ENCODE measurements around the gene ANGEL1.

ANGEL1 gene

GRCh38 chr14:76844223-76844622, 31.5 kb upstream of the ANGEL1 start:
- H3K9ac ChIP-seq (ENCODE audit: low read depth, low read length) = no peak overlapping the region
- peaks cover under 1% of the 10 kb centered on the region for H3K27me3 ChIP-seq (ENCODE audit: insufficient read depth, low read length, poor library complexity)
- no peak overlapping the region for H3K27ac ChIP-seq (ENCODE audit: low read length)
- no peaks in the 10 kb centered on the region for H3K9me3 ChIP-seq (ENCODE audit: insufficient read depth, low read length, severe bottlenecking)
- H3K4me1 ChIP-seq (ENCODE audit: insufficient read depth, low read length) = peaks cover 5% of the 10 kb centered on the region; the same call in 1 of the 2 replicates
- DNase-seq = peak; percentile 57
- H2AFZ ChIP-seq (ENCODE audit: low read depth, low read length) = peak overlapping the region; percentile 43; the same call in 1 of the 2 replicates
- H4K20me1 ChIP-seq (ENCODE audit: insufficient read depth, low read length) = no peaks in the 10 kb centered on the region
- H3K79me2 ChIP-seq (ENCODE audit: insufficient read depth, low read length) = no peaks in the 10 kb centered on the region
- H3K36me3 ChIP-seq (ENCODE audit: insufficient read depth, low read length) = no peaks in the 10 kb centered on the region
- no peak overlapping the region for H3K4me3 ChIP-seq (ENCODE audit: low read depth in 1 of 2, low read length in 2 of 2)
- TF ChIP-seq, protein P1, sequence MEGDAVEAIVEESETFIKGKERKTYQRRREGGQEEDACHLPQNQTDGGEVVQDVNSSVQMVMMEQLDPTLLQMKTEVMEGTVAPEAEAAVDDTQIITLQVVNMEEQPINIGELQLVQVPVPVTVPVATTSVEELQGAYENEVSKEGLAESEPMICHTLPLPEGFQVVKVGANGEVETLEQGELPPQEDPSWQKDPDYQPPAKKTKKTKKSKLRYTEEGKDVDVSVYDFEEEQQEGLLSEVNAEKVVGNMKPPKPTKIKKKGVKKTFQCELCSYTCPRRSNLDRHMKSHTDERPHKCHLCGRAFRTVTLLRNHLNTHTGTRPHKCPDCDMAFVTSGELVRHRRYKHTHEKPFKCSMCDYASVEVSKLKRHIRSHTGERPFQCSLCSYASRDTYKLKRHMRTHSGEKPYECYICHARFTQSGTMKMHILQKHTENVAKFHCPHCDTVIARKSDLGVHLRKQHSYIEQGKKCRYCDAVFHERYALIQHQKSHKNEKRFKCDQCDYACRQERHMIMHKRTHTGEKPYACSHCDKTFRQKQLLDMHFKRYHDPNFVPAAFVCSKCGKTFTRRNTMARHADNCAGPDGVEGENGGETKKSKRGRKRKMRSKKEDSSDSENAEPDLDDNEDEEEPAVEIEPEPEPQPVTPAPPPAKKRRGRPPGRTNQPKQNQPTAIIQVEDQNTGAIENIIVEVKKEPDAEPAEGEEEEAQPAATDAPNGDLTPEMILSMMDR (IDR thresholded peaks at IDR 0.05; ENCODE audit: borderline replicate concordance, extremely low read depth, low read length, poor library complexity, severe bottlenecking) = peak; percentile 33
- TF ChIP-seq EZH2 (IDR thresholded peaks at IDR 0.05; ENCODE audit: borderline replicate concordance, low read depth, low read length, severe bottlenecking) = no peak
- peak; percentile 98 for ATAC-seq (ENCODE audit: insufficient read depth, low read depth)
- no peak overlapping the region for H3K4me2 ChIP-seq (ENCODE audit: insufficient read depth, low read length)

- Histone ChIP-seq H4K20me1 (ENCODE audit: insufficient read depth, low read length) (no peaks in the 10 kb centered on the region), H2AFZ (ENCODE audit: low read depth, low read length) (no peak overlapping the region), H3K4me3 (ENCODE audit: low read depth in 1 of 2, low read length in 2 of 2) (no peak overlapping the region), H3K9me3 (ENCODE audit: insufficient read depth, low read length, severe bottlenecking) (no peaks in the 10 kb centered on the region), H3K27me3 (ENCODE audit: insufficient read depth, low read length, poor library complexity) (peaks cover 12% of the 10 kb centered on the region), H3K79me2 (ENCODE audit: insufficient read depth, low read length) (no peaks in the 10 kb centered on the region), H3K36me3 (ENCODE audit: insufficient read depth, low read length) (no peaks in the 10 kb centered on the region), H3K4me2 (ENCODE audit: insufficient read depth, low read length) (no peak overlapping the region), H3K9ac (ENCODE audit: low read depth, low read length) (no peak overlapping the region), H3K4me1 (ENCODE audit: insufficient read depth, low read length) (peaks cover 5% of the 10 kb centered on the region; the same call in 1 of the 2 replicates), H3K27ac (ENCODE audit: low read length) (no peak overlapping the region)
- DNase-seq (no peak), ATAC-seq (ENCODE audit: insufficient read depth, low read depth) (no peak)
- TF ChIP-seq, protein P1 (IDR thresholded peaks at IDR 0.05; ENCODE audit: borderline replicate concordance, extremely low read depth, low read length, poor library complexity, severe bottlenecking) = no peak
- no peak for TF ChIP-seq EZH2 (IDR thresholded peaks at IDR 0.05; ENCODE audit: borderline replicate concordance, low read depth, low read length, severe bottlenecking)
Measured at GRCh38 chr14:76842414-76842813, 29.7 kb upstream of the ANGEL1 start.

DNA sequence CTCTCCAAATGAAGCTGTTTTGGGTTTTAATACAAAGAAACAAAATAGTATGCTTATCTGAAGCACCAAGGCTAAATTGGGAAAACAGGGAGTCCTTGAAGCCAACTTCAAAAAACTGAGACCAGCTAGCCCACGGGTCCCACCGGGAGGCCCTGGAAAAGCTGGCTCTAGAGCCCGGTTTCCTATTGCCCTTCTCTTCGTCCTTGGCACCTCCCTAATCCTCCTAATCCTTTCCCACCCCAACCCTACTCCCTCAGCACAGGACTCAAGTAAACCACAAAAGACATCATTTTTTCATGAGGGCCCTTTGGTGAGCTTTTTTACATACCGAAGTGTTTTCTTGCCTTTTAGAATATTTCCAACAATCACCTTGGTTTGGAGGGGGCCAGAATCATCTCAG, 24.8 kb upstream of the ANGEL1 start:
- Histone ChIP-seq H3K36me3 (ENCODE audit: insufficient read depth, low read length) (no peaks in the 10 kb centered on the region), H3K4me2 (ENCODE audit: insufficient read depth, low read length) (no peak overlapping the region), H2AFZ (ENCODE audit: low read depth, low read length) (no peak overlapping the region), H3K4me3 (ENCODE audit: low read depth in 1 of 2, low read length in 2 of 2) (no peak overlapping the region), H3K27ac (ENCODE audit: low read length) (no peak overlapping the region), H3K9me3 (ENCODE audit: insufficient read depth, low read length, severe bottlenecking) (no peaks in the 10 kb centered on the region), H4K20me1 (ENCODE audit: insufficient read depth, low read length) (no peaks in the 10 kb centered on the region), H3K79me2 (ENCODE audit: insufficient read depth, low read length) (no peaks in the 10 kb centered on the region), H3K27me3 (ENCODE audit: insufficient read depth, low read length, poor library complexity) (peaks cover 28% of the 10 kb centered on the region), H3K4me1 (ENCODE audit: insufficient read depth, low read length) (no peaks in the 10 kb centered on the region), H3K9ac (ENCODE audit: low read depth, low read length) (no peak overlapping the region)
- no peak for DNase-seq
- ATAC-seq (ENCODE audit: insufficient read depth, low read depth) = no peak
- TF ChIP-seq, protein P1 (IDR thresholded peaks at IDR 0.05; ENCODE audit: borderline replicate concordance, extremely low read depth, low read length, poor library complexity, severe bottlenecking) = no peak
- TF ChIP-seq EZH2 (IDR thresholded peaks at IDR 0.05; ENCODE audit: borderline replicate concordance, low read depth, low read length, severe bottlenecking) = no peak

Data from DND-41 (cell line).